PC-3 (cell line): ENCODE data around the gene CMSS1.

Source experiments
- EZH2 ChIP-seq: fragments of 300-600 bp; sonication (generic); IDR thresholded peaks from one replicate; pipeline ENCODE4 v1.6.1; 2017; ENCODE audit warnings: antibody characterized with exemption, mild to moderate bottlenecking, low read length; ENCODE audit not compliant: unreplicated experiment
- TF ChIP-seq, protein P1 (sequence below): fragments of 300-600 bp; sonication (generic); conservative IDR thresholded peaks from 2 replicates; pipeline ENCODE4 v1.5.1; 2017; ENCODE audit warnings: antibody characterized with exemption, low read depth, mild to moderate bottlenecking, low read length

DNA sequence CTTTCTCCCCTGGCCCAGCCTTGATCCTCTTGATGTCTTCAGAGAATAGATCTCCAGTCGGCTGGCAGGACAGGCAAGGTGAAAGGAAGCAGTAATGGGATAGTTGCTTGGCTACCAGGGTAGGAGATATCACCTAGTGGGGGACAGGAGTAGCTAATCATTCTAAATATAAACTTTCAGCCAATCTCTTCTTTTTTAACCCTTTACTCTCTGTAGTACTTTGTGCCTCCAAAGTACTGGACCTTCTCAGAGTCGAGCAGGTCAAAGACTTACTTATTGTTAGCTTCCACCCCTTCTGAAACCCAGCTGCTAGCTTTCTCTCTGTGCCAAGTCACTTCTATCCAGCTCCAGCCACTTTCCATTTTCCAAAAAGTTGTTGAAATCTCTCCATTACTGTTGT lies 340.0 kb downstream of the CMSS1 start:
- TF ChIP-seq, protein P1, sequence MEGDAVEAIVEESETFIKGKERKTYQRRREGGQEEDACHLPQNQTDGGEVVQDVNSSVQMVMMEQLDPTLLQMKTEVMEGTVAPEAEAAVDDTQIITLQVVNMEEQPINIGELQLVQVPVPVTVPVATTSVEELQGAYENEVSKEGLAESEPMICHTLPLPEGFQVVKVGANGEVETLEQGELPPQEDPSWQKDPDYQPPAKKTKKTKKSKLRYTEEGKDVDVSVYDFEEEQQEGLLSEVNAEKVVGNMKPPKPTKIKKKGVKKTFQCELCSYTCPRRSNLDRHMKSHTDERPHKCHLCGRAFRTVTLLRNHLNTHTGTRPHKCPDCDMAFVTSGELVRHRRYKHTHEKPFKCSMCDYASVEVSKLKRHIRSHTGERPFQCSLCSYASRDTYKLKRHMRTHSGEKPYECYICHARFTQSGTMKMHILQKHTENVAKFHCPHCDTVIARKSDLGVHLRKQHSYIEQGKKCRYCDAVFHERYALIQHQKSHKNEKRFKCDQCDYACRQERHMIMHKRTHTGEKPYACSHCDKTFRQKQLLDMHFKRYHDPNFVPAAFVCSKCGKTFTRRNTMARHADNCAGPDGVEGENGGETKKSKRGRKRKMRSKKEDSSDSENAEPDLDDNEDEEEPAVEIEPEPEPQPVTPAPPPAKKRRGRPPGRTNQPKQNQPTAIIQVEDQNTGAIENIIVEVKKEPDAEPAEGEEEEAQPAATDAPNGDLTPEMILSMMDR: no peak
- no peak for TF ChIP-seq EZH2
